Measurements from ENCODE around the gene IFI27. TPM values are rescaled to one million over a fixed set of nuclear protein-coding genes. Genes with fewer than 3 reads are reported as not detected.
A peak's percentile ranks its signal among the peaks of the same experiment; 100 is the strongest.

Gene IFI27
- total and polyA plus RNA-seq, 9 donors = 44.5 to 413 (median 83.1) TPM

GRCh38 chr14:94164685-94165431 lies 54.3 kb downstream of the IFI27 start:
- WGBS, 3 donors = 7 to 10% (median 10%) methylated on average over 26 of the region's 26 CpGs

GRCh38 chr14:94165744-94166143 lies 55.2 kb downstream of the IFI27 start:
- Histone ChIP-seq H3K4me1 (ENCODE audit: insufficient read depth) (peaks cover 20% of the 10 kb centered on the region), H3K27ac (no peak overlapping the region), H3K36me3 (no peaks in the 10 kb centered on the region), H3K9me3 (no peaks in the 10 kb centered on the region), H3K4me3 (no peak overlapping the region), H3K27me3 (no peaks in the 10 kb centered on the region)
- 81 to 93% (median 91%) methylated on average over 3 of the region's 3 CpGs for WGBS, 3 donors
- intact Hi-C loops (cut with DNase I) = no loop called here
- TF ChIP-seq EP300 (IDR thresholded peaks at IDR 0.05) (no peak), POLR2A (IDR thresholded peaks at IDR 0.05) (no peak), CTCF (IDR thresholded peaks at IDR 0.05) (no peak)
- no peak for DNase-seq

More at GRCh38 chr14:94164685-94165431, 54.3 kb downstream of the IFI27 start:
- no peaks in the 10 kb centered on the region for H3K36me3 ChIP-seq
- TF ChIP-seq CTCF (IDR thresholded peaks at IDR 0.05) = no peak
- TF ChIP-seq POLR2A (IDR thresholded peaks at IDR 0.05) = no peak
- TF ChIP-seq EP300 (IDR thresholded peaks at IDR 0.05) = no peak
- peaks cover 22% of the 10 kb centered on the region for H3K4me1 ChIP-seq (ENCODE audit: insufficient read depth)
- H3K27ac ChIP-seq = no peak overlapping the region
- DNase-seq = peak in 2 of 5 donors; percentile 32 to 44
- intact Hi-C loops (cut with DNase I) = no loop called here
- no peaks in the 10 kb centered on the region for H3K27me3 ChIP-seq
- no peak overlapping the region for H3K4me3 ChIP-seq
- H3K9me3 ChIP-seq = no peaks in the 10 kb centered on the region

Other genes starting within 250 kb of the IFI27 start
- gene FAM181A, start 183.4 kb upstream of the IFI27 start, total RNA-seq = 1 to 10 TPM in 1 of 7 donors, under 1 TPM in 4, not detected in 2; 0.37 to 4.9 (median 0.82) TPM
- not detected for gene FAM181A, start 183.4 kb upstream of the IFI27 start, polyA plus RNA-seq
- gene ASB2, start 134.2 kb upstream of the IFI27 start, total RNA-seq = 10 to 100 TPM in 1 of 7 donors, 1 to 10 TPM in 6; 1.3 to 25.6 (median 3.0) TPM
- gene ASB2, start 134.2 kb upstream of the IFI27 start, polyA plus RNA-seq = 10 to 100 TPM in 1 of 2 donors, 1 to 10 TPM in 1; 2.6 to 18.8 TPM
- not detected for gene CCDC197, start 113.4 kb upstream of the IFI27 start, total RNA-seq
- gene CCDC197, start 113.4 kb upstream of the IFI27 start, polyA plus RNA-seq = not detected
- 1 to 10 TPM in 3 of 7 donors, under 1 TPM in 4; 0.48 to 1.6 (median 0.76) TPM for gene OTUB2, start 84.4 kb upstream of the IFI27 start, total RNA-seq
- 1 to 10 TPM in 1 of 2 donors, under 1 TPM in 1; 0.41 to 1.5 TPM for gene OTUB2, start 84.4 kb upstream of the IFI27 start, polyA plus RNA-seq
- gene DDX24, start 29.5 kb upstream of the IFI27 start, total RNA-seq = 100 to 1,000 TPM in 6 of 7 donors, 10 to 100 TPM in 1; 98.8 to 286 (median 233) TPM
- gene DDX24, start 29.5 kb upstream of the IFI27 start, polyA plus RNA-seq = 100 to 1,000 TPM; 118 to 521 TPM
- 10 to 100 TPM; 27.4 to 57.0 (median 32.8) TPM for gene IFI27L1, start 29.4 kb upstream of the IFI27 start, total RNA-seq
- gene IFI27L1, start 29.4 kb upstream of the IFI27 start, polyA plus RNA-seq = 10 to 100 TPM; 21.5 to 43.9 TPM
- gene IFI27L2, start 18.9 kb downstream of the IFI27 start, total RNA-seq = 100 to 1,000 TPM in 3 of 7 donors, 10 to 100 TPM in 4; 53.4 to 106 (median 88.5) TPM
- gene IFI27L2, start 18.9 kb downstream of the IFI27 start, polyA plus RNA-seq = 100 to 1,000 TPM in 1 of 2 donors, 10 to 100 TPM in 1; 37.8 to 145 TPM
- gene PPP4R4, start 63.6 kb downstream of the IFI27 start, total RNA-seq = 10 to 100 TPM in 6 of 7 donors, 1 to 10 TPM in 1; 10.0 to 41.0 (median 17.6) TPM
- gene PPP4R4, start 63.6 kb downstream of the IFI27 start, polyA plus RNA-seq = 1 to 10 TPM; 3.0 to 6.6 TPM
- gene SERPINA10, start 182.5 kb downstream of the IFI27 start, total RNA-seq = under 1 TPM in 1 of 7 donors, not detected in 6; 0.05 TPM
- not detected for gene SERPINA10, start 182.5 kb downstream of the IFI27 start, polyA plus RNA-seq
- gene SERPINA6, start 212.6 kb downstream of the IFI27 start, total RNA-seq = 10 to 100 TPM in 1 of 7 donors, under 1 TPM in 2, not detected in 4; 0.35 to 15.4 (median 0.56) TPM
- under 1 TPM; 0.18 to 0.68 TPM for gene SERPINA6, start 212.6 kb downstream of the IFI27 start, polyA plus RNA-seq

Data from ovary (tissue), 9 donors.